WTC11 (cell line): Measurements from ENCODE around the gene TMEM88.

ENCODE experiments used
- ZNF416 ChIP-seq: fragments of 250-450 bp; sonication (Bioruptor Pico); IDR thresholded peaks from 2 replicates; pipeline ENCODE4 v1.9.0; 2021; ENCODE audit warnings: mild to moderate bottlenecking, inconsistent platforms
- TF ChIP-seq, protein P1 (sequence below): fragments of 200-600 bp; IDR thresholded peaks from 2 replicates; pipeline ENCODE4 v1.8.0; 2022; ENCODE audit warnings: antibody characterized with exemption
- TF ChIP-seq, protein P2 (sequence below): fragments of 250-450 bp; sonication (Bioruptor Pico); conservative IDR thresholded peaks from 2 replicates; pipeline ENCODE4 v1.9.0; 2021; ENCODE audit warnings: mild to moderate bottlenecking
- TF ChIP-seq, protein P3 (sequence below): sonication (generic); formaldehyde crosslinking; IDR thresholded peaks from 2 replicates; pipeline ENCODE4 v1.8.0; 2023; ENCODE audit warnings: missing genetic modification reagents, mild to moderate bottlenecking, borderline replicate concordance
- TF ChIP-seq, protein P4 (sequence below): sonication (generic); formaldehyde crosslinking; IDR thresholded peaks from 2 replicates; pipeline ENCODE4 v1.8.1; 2023; ENCODE audit warnings: mild to moderate bottlenecking, missing genetic modification reagents, moderate library complexity

DNA sequence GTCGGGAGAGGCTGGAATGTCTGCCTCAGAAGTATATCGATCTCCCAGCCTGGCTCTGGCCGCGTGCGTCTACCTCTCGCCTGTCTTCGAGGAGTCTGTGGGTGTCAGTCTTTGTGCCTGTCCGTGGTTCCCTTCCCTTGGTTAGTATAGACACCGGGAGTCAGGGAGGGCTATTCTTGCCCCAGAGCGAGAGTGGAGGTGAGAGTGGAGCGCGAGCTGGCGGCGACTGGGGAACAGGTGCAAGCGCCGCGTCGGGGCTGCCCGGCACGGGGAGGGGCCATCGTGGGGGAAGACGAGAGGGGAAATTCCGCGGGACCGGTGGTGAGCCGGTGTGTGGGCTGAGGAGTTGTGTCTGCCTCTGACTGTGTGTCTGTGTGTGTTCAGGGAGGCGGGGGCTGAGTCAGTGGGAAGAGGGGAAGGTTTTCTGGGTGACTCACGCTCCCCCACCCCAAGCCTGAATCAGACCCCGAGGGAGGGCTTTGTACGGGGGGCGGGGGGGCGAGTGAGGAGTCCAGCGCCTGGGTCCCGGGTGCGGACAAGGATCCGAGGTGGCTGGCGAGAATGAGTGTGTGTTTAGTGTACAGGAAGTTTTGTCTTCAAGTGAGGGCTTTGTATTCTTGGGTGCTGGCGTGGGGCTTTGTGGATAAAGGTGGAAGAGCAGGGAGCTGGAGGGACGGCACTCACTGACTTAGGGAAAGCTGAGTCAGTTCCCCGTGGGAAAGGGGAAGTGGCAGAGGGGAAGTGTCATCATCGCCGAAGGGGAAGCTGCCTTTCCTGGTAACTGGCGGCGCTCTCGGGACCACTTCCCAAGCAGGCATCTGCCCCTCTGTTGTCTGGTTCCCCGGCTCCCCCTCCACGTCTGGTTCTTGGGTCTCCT, 12.2 kb upstream of the TMEM88 start:
- no peak for TF ChIP-seq ZNF416 (CRISPR knock-in tag)
- TF ChIP-seq, protein P1, sequence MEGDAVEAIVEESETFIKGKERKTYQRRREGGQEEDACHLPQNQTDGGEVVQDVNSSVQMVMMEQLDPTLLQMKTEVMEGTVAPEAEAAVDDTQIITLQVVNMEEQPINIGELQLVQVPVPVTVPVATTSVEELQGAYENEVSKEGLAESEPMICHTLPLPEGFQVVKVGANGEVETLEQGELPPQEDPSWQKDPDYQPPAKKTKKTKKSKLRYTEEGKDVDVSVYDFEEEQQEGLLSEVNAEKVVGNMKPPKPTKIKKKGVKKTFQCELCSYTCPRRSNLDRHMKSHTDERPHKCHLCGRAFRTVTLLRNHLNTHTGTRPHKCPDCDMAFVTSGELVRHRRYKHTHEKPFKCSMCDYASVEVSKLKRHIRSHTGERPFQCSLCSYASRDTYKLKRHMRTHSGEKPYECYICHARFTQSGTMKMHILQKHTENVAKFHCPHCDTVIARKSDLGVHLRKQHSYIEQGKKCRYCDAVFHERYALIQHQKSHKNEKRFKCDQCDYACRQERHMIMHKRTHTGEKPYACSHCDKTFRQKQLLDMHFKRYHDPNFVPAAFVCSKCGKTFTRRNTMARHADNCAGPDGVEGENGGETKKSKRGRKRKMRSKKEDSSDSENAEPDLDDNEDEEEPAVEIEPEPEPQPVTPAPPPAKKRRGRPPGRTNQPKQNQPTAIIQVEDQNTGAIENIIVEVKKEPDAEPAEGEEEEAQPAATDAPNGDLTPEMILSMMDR: no peak
- TF ChIP-seq, protein P2, sequence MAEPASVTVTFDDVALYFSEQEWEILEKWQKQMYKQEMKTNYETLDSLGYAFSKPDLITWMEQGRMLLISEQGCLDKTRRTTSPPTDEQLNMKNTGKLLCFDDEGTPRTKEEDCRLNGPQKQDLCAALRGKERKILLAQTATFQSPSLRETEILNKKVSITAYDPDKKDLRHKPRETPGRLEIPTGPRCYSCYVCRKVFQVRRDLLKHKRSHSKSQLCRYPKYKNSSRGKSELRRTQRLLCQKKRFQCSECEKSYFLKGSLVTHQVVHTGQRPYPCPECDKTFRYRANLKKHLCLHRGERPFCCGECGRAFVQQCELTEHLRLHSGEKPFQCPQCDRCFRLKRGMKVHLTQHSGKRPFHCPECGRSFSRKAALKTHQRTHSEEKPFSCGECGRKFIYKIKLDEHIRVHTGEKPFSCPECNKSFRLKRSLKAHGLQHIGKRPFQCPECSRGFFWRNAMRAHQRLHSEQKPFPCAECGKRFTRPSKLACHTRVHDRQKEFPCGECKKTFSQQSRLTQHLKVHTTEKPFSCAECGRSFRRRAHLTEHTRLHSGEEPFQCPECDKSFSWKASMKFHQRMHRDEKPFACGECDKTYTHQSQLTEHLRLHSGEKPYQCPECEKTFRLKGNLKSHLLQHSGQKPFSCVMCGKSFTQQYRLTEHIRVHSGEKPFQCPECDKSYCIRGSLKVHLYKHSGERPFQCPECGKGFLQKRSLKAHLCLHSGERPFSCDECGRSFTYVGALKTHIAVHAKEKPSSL (CRISPR knock-in tag): no peak
- TF ChIP-seq, protein P3, sequence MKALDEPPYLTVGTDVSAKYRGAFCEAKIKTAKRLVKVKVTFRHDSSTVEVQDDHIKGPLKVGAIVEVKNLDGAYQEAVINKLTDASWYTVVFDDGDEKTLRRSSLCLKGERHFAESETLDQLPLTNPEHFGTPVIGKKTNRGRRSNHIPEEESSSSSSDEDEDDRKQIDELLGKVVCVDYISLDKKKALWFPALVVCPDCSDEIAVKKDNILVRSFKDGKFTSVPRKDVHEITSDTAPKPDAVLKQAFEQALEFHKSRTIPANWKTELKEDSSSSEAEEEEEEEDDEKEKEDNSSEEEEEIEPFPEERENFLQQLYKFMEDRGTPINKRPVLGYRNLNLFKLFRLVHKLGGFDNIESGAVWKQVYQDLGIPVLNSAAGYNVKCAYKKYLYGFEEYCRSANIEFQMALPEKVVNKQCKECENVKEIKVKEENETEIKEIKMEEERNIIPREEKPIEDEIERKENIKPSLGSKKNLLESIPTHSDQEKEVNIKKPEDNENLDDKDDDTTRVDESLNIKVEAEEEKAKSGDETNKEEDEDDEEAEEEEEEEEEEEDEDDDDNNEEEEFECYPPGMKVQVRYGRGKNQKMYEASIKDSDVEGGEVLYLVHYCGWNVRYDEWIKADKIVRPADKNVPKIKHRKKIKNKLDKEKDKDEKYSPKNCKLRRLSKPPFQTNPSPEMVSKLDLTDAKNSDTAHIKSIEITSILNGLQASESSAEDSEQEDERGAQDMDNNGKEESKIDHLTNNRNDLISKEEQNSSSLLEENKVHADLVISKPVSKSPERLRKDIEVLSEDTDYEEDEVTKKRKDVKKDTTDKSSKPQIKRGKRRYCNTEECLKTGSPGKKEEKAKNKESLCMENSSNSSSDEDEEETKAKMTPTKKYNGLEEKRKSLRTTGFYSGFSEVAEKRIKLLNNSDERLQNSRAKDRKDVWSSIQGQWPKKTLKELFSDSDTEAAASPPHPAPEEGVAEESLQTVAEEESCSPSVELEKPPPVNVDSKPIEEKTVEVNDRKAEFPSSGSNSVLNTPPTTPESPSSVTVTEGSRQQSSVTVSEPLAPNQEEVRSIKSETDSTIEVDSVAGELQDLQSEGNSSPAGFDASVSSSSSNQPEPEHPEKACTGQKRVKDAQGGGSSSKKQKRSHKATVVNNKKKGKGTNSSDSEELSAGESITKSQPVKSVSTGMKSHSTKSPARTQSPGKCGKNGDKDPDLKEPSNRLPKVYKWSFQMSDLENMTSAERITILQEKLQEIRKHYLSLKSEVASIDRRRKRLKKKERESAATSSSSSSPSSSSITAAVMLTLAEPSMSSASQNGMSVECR (CRISPR knock-in tag): no peak
- TF ChIP-seq, protein P4, sequence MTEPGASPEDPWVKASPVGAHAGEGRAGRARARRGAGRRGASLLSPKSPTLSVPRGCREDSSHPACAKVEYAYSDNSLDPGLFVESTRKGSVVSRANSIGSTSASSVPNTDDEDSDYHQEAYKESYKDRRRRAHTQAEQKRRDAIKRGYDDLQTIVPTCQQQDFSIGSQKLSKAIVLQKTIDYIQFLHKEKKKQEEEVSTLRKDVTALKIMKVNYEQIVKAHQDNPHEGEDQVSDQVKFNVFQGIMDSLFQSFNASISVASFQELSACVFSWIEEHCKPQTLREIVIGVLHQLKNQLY (CRISPR knock-in tag): no peak
